DOHH2 (cell line): ENCODE data around the gene PHPT1.
"Not testable (repeated sequence)": the region's sequence is repeated elsewhere in the genome, so short reads cannot be mapped to it uniquely, and the experiment has no call there.

Source experiments
- CTCF ChIP-seq: fragments of 200-600 bp; sonication (generic); IDR thresholded peaks from one replicate; pipeline ENCODE4 v1.5.1; 2014; ENCODE audit warnings: antibody characterized with exemption, mild to moderate bottlenecking, low read depth, low read length; ENCODE audit not compliant: poor library complexity, severe bottlenecking
- EZH2phosphoT487 ChIP-seq: fragments of 200-600 bp; sonication (generic); IDR thresholded peaks from 2 replicates; pipeline ENCODE4 v1.6.1; 2017; ENCODE audit warnings: borderline replicate concordance, mild to moderate bottlenecking, antibody characterized with exemption, low read length, moderate library complexity, mixed read lengths

DNA sequence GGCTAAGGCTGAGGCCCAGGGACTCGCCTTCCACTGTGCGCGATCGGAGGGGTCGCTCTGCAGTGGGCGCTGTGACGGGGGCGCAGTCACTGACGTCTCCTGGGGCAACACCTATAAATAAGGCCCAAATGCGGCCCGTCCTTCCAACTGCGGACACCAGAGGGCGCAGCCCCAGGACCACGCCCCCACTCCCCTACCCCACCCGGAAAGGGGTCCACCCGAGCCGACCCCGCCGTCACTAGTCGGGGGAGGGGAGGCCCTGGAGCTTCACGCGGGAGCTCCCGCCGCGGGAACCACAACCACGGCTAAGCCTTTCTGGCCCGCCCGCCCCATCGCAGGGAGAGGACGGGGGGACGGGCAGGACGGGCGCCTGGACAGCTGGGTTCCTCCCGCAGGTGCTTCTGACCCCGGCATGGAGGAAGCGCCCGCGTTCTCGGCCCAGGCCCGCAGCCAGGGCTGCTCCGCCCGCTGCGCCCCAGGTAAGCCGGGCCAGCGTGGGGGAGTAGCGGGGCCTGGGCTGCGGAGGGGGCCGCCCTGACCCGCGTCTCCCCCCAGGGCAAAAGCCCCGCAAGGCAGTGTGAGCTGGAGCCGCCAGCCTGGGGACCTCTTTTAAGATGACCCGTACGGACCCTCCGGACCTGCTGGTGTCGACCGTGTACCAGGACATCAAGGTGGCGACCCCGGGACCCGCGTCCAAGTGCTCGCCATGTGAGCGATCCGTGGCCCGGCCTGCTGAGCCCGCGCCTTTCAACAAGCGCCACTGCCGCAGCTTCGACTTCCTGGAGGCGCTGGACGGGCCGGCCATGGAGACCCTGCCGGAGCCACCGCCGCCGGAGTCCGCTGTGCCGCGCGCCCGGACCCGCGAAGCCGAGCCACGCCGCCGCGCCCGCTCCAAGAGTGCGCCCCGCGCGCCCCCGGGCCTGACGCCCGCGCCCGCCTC, 5.1 kb upstream of the PHPT1 start:
- TF ChIP-seq CTCF, result peak; percentile 70
- TF ChIP-seq EZH2phosphoT487, result not testable (repeated sequence)
